HG03571 (cell line): Measurements from ENCODE around the gene S1PR3.
"Not testable (repeated sequence)": the region's sequence is repeated elsewhere in the genome, so short reads cannot be mapped to it uniquely, and the experiment has no call there.

Experiments used
- ATAC-seq: cut with Tn5 transposase; IDR thresholded peaks from one replicate; pipeline ENCODE4 v1.9.1; 2021; ENCODE audit not compliant: unreplicated experiment

The S1PR3 gene

GRCh38 chr9:88991066-88992034 lies at the start of gene S1PR3:
S1PR3 (plus strand) TSS chr9:88991468; CDS start chr9:89001201, 9,733 bp downstream.
- ATAC-seq, result no peak

- ATAC-seq, result not testable (repeated sequence)
Measured at GRCh38 chr9:88941586-88941985, 49.7 kb upstream of the S1PR3 start.

GRCh38 chr9:88942411-88942810 lies 48.9 kb upstream of the S1PR3 start:
- ATAC-seq, result no peak

GRCh38 chr9:88945636-88946333 lies 45.5 kb upstream of the S1PR3 start:
- ATAC-seq, result no peak

- no peak for ATAC-seq
Measured at GRCh38 chr9:88947581-88948573, 43.4 kb upstream of the S1PR3 start.

DNA sequence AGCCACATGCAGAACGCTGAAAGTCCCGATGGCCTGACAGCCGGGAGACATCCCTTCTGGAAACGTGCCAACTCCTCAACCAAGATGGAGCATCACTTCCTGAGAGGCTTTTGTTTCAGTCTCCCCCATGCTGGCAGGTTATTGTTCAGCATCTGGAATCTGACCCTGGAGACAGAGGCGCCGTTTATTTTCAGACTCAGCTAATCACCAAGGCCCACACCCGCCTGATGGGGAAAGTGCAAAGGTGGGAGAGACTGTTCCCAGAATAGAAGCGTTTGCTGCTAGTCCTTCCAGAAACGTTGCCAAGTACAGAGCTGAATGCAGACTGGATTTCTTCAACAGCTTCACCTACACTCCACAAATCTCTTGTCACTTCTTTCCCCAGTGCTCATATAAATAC lies 41.8 kb upstream of the S1PR3 start:
- ATAC-seq, result no peak

- ATAC-seq, result no peak
Measured at GRCh38 chr9:88949961-88950340, 41.3 kb upstream of the S1PR3 start.

DNA sequence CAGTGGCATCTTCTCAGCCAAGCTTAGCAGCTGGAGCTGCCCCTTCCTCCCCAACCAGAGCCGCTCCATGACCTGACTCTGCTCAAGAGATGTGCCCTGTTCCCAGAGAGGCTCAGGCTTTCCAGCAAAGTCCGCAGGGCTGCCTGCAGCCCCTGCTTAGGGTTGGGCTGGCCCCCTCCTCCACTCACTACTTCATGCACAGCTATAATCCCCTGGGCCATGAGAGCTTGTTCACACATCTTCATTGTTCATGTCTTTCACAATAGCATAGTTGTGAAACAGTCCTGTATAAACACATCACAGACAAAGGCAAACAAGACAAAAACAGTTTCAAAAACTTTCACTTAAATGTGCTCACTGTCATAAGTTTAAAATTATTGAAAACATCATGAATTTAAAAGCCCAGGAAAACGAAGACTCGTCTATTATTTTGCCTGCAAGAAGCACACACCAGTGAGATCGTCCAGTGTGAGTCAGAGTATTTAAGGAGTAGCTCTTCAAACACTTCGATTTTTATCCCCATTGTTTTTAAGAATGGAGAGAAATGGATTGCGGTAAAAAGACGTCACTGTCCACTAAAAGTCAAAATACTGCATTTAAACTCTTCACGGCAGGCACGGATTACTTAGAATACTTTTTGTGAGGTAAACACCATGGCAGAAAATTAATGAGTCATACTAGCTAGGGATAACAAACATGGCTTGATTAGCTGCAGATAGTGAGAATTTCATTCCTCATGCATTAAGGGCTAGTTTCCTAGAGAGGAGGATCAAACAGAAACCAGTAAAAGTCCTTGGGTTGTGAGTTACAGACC lies 40.7 kb upstream of the S1PR3 start:
- ATAC-seq, result no peak

DNA sequence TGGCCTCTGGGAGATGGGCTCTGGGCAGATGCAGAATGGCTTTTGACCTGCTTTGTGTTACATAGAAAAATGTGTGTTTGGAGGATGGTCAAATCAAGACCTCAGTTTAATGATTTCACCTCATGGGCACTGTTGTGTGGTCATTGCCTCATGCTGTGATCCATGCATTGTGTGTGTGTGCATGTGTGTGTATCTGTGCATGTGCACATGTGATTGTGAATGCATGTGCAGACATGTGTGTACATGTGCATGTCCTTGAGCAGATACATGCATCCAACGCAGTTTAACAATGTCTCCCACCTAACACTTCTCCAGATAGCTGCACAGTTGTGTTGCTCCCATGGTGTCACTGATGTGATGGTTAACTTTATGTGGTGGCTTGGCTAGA lies 40.1 kb upstream of the S1PR3 start:
- no peak for ATAC-seq

GRCh38 chr9:88952086-88952615 lies 39.1 kb upstream of the S1PR3 start:
- no peak for ATAC-seq

GRCh38 chr9:88952976-88953375 lies 38.3 kb upstream of the S1PR3 start:
- ATAC-seq, result no peak

DNA sequence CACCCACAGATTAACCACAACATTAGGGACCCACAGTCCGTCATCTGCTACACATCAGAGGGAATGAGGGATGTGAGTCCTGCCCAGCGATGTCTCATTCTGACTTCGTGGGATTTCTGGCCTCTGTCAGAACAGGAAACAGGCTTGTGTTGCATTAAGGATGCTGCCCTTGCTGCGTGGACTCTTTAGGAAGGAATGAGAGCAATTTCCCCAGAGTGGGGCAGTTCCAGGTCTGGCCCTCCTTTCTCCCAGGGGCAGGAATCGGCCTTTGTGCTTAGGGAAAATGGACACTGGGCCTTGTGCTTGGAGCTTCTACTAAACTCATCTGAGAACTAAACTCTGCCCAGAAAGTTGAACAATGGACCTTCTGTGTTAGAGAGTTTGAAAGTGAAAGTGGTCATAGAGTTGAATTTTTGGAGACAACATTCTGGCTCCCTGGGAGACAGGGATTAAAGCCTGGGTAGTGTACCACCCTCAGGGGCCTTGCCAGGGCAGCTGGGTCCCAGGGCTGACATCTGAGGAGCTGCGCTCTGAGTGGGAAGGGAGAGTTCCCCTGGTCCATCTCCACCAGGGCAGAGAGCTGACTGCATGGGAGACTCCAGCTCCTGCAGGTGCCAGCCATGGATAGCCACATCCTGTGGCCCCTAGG lies 37.8 kb upstream of the S1PR3 start:
- no peak for ATAC-seq

DNA sequence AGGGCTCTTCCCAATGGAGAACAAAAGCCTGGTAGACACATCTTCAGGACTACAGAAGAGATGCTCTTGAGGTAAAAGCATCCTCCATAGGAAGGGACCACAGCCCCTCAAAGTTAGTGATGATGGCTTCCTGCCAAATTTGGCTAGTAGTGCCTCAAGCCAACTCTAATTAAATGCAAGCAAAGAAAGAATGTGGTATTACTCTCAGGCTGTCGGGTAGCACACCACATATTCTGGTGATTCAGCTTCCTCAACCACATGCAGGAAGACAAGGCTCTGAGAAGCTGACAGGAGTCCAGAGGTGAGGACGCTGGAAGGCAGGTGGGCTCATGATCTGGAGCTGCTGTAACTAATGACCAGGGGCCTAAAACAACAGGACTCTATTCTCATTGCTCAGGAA lies 37.2 kb upstream of the S1PR3 start:
- no peak for ATAC-seq

- no peak for ATAC-seq
Measured at GRCh38 chr9:88957526-88957925, 33.7 kb upstream of the S1PR3 start.

- ATAC-seq, result no peak
Measured at GRCh38 chr9:88959727-88960469, 31.4 kb upstream of the S1PR3 start.

- no peak for ATAC-seq
Measured at GRCh38 chr9:88960632-88961031, 30.6 kb upstream of the S1PR3 start.

- ATAC-seq, result no peak
Measured at GRCh38 chr9:88965473-88965872, 25.8 kb upstream of the S1PR3 start.

GRCh38 chr9:88966894-88967676 lies 24.2 kb upstream of the S1PR3 start:
- ATAC-seq, result no peak
